ENCODE results near the gene SLC36A3.

DNA sequence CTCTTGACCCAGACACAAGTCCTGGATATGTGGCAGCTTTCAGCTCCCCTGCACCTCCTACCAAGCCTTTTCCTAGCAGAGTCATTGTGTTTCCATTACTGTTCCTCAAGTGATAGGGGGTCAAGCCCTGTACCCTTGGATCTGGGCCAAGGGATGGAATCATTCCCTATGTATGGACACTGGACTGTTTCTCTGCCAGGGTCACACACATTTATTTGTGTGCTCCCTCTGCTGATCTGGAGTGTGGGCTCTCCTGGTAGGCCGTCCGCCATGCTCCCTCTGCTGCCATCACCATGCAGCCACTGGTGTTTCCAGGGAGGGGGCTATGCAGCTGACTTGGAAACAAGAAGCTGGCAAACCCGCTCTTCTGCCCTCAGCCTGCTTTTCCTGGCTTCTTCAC, 41.0 kb downstream of the SLC36A3 start:
- TF ChIP-seq POLR2AphosphoS5 (IDR thresholded peaks at IDR 0.05; ENCODE audit: low read depth, low read length) (no peak), POLR2A (IDR thresholded peaks at IDR 0.05; ENCODE audit: low read depth, low read length) (no peak)

Measured in GM12892 (cell line).